ENCODE results near the gene MFSD6.

DNA sequence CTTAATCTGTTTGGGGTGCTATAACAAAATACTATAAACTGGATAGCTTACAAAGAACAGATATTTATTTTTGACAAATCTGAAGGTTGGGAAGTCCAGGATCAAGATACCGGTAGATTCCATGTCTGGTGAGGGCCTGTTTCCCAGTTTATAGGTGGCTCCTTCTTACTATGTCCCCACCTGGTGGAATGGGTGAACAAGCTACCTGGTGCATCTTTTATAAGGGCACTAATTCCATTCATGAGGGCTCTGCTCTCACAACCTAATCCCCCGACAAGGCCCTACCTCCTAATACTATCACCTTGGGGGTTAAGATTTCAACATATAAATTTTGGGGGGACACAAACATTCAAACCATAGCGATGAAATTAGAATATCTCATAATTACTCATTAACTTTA is 142.0 kb downstream of the MFSD6 start:
- TF ChIP-seq, protein P1, sequence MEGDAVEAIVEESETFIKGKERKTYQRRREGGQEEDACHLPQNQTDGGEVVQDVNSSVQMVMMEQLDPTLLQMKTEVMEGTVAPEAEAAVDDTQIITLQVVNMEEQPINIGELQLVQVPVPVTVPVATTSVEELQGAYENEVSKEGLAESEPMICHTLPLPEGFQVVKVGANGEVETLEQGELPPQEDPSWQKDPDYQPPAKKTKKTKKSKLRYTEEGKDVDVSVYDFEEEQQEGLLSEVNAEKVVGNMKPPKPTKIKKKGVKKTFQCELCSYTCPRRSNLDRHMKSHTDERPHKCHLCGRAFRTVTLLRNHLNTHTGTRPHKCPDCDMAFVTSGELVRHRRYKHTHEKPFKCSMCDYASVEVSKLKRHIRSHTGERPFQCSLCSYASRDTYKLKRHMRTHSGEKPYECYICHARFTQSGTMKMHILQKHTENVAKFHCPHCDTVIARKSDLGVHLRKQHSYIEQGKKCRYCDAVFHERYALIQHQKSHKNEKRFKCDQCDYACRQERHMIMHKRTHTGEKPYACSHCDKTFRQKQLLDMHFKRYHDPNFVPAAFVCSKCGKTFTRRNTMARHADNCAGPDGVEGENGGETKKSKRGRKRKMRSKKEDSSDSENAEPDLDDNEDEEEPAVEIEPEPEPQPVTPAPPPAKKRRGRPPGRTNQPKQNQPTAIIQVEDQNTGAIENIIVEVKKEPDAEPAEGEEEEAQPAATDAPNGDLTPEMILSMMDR (IDR thresholded peaks at IDR 0.05): no peak
- TF ChIP-seq POLR2A (IDR thresholded peaks at IDR 0.05) (no peak), POLR2AphosphoS5 (IDR thresholded peaks at IDR 0.05) (no peak)
